ENCODE measurements around the gene TPCN2.

The TPCN2 gene

DNA sequence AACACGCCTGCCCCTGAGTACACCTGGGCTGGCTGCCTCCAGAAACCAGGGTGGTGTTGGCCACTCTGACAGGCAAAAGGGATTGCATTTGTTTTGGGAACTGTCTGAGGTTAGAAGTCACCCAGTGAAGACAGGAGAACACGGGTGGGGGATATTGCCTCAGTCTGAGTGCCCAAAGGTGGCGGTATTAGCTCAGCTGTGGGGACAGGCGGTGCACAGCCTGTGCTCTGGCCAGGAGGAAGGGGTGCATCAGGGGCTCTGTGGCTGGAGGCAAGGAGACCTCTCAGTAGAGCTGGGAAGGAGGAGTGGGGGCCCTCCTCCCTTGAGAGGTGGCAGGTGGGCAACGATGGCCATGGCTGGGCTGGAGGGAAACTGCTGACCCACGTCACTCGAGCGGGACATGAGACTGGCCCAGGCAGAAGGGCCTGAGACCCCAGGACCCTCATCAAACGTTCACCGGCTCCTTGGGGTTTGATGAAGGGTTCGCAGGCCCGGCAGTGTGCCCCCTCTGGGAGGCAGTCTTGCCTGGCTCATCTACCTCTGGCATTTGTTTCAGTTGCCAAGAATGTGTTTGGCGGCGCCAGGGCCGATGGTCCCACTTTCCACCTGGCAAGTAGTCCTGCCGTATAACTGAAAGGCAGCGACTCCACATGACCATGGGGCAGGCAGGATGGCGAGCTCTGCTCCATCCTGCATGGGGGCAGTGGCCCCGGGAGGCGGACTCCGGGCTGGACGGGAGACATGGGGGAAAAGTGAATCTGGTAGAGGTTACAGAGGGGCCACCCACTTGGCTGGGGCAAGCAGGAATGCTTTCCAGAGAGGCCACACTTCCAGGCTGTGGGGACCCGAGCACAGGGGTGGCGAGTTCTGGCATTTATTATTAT is 54.2 kb downstream of the TPCN2 start:
- DNase-seq (ENCODE audit: low read depth) = no peak
- no peak overlapping the region for H3K4me3 ChIP-seq (ENCODE audit: low read depth, low read length)

- no peak overlapping the region for H3K4me3 ChIP-seq (ENCODE audit: low read depth, low read length)
- no peak for DNase-seq (ENCODE audit: low read depth)
These were observed 55.6 kb downstream of the TPCN2 start for GRCh38 chr11:69104212-69104855.

DNA sequence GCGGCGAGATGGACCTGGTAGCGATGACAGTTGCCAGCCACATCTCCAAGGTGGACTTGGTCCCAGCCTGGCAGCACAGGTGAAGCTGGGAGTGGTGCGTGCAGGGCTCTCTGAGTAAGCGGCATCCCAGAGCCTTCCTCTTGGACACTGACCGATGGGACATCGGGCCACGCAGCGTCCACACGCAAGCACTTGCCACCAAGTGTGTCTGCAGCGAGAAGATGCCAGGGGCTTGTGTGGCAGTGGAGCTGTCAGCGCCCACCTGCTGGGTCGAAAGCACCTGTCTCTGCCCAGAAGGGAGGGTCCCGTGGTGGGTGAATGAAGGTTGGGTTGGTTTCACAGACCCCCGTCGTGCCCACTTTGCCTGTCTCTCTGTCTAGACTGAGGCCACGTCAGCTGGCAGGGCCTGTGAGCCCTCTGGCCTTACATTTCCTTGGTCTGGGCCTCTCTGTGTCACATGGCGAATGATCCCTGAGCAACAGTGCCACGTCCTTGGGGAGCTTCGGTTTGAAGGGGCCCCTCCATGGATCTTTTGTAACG is 56.2 kb downstream of the TPCN2 start:
- no peak overlapping the region for H3K4me3 ChIP-seq (ENCODE audit: low read depth, low read length)
- no peak for DNase-seq (ENCODE audit: low read depth)

- no peak overlapping the region for H3K4me3 ChIP-seq (ENCODE audit: low read depth, low read length)
- DNase-seq (ENCODE audit: low read depth) = no peak
These were observed 56.8 kb downstream of the TPCN2 start for GRCh38 chr11:69105461-69106030.

DNA sequence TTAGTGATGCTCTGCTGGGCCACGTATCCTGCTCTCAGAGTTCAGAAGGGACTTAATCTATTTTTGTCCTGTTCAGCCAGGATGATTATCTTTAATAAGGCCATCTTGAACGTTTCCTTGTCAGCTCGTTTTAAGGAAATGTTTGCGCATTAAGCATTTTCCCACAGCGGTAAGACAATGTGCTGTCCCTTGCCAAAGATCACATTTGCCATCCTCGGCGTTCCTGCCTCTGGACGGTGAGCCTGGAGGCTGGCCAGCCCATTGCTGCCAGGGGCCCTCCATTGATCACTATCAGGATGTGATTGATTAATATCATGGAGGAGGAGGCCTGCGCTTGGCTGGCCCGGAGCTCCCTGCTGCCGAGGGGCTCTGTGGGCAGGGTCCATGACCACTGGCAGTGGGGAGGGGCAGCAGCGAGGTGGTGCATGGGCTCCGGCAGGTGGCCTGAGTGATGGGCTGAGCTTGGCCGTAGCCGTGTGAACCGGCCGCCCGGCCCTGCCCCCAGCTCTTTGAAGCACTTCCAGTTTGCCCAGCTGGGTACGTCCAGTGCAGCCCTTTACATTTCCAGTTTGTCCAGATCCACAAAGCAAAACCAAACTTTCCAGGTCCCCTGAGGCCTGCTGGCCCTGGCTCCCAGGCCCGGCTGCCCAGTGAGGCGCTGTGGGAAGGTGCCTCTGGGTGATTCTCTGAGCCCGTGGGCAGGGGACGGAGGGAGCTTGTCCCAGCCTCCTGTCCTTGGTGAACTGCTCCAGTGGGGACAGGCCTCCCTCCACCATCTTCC is 57.5 kb downstream of the TPCN2 start:
- no peak for DNase-seq (ENCODE audit: low read depth)
- no peak overlapping the region for H3K4me3 ChIP-seq (ENCODE audit: low read depth, low read length)

- DNase-seq (ENCODE audit: low read depth) = no peak
These were observed 58.7 kb downstream of the TPCN2 start for GRCh38 chr11:69107413-69107812.

GRCh38 chr11:69108030-69108429 is 59.3 kb downstream of the TPCN2 start:
- no peak overlapping the region for H3K4me3 ChIP-seq (ENCODE audit: low read depth, low read length)
- no peak for DNase-seq (ENCODE audit: low read depth)

More at GRCh38 chr11:69107413-69107812, 58.7 kb downstream of the TPCN2 start:
- no peak overlapping the region for H3K4me3 ChIP-seq (ENCODE audit: low read depth, low read length)

GRCh38 chr11:69108559-69108958 is 59.8 kb downstream of the TPCN2 start:
- DNase-seq (ENCODE audit: low read depth) = no peak
- no peak overlapping the region for H3K4me3 ChIP-seq (ENCODE audit: low read depth, low read length)

GRCh38 chr11:69109101-69109500 is 60.4 kb downstream of the TPCN2 start:
- H3K4me3 ChIP-seq (ENCODE audit: low read depth, low read length) = no peak overlapping the region
- no peak for DNase-seq (ENCODE audit: low read depth)

GRCh38 chr11:69110451-69110850 is 61.7 kb downstream of the TPCN2 start:
- no peak for DNase-seq (ENCODE audit: low read depth)
- H3K4me3 ChIP-seq (ENCODE audit: low read depth, low read length) = no peak overlapping the region

- no peak for DNase-seq (ENCODE audit: low read depth)
- H3K4me3 ChIP-seq (ENCODE audit: low read depth, low read length) = no peak overlapping the region
These were observed 63.2 kb downstream of the TPCN2 start for GRCh38 chr11:69111624-69112542.

DNA sequence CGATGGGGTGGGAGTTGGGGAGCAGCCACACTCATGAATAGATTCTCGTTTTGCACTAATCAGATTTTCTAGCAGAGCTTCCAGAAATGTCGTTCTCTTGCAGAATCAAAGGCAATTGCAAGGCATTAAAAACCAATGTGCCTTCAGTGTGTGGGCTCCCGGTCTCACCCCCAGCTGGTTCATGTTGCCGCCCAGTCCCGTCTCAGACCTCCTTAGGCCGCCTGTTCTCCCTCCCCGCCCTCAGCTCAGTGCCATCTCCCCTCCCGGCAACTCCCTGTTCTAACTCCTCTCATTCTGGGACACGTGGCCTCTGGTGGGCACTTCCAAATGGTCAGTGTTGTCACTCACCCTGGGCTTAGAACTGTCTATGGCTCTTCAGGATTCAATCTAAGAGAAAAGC is 64.5 kb downstream of the TPCN2 start:
- H3K4me3 ChIP-seq (ENCODE audit: low read depth, low read length) = no peak overlapping the region
- DNase-seq (ENCODE audit: low read depth) = no peak

- DNase-seq (ENCODE audit: low read depth) = no peak
- no peak overlapping the region for H3K4me3 ChIP-seq (ENCODE audit: low read depth, low read length)
These were observed 65.1 kb downstream of the TPCN2 start for GRCh38 chr11:69113646-69114340.

DNA sequence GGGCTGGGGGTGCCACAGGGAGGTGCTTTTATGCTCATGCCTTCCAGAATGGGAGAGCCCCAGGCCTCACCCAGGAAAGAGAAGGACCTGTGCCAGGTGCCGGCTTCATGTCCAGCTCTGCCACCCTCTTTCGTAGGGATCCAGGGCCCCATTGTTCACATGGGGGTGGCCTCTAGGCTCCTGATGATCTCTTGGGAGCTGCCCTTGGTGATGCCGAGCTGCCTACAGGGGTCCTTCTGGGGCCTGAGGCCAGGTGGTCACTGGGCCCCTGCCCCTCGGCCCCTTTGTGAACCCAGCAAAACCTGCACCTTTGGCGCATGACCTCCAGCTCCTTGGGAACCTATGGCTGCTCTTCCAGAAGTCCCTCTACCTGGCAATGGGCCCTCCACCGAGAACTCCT is 65.6 kb downstream of the TPCN2 start:
- no peak for DNase-seq (ENCODE audit: low read depth)
- H3K4me3 ChIP-seq (ENCODE audit: low read depth, low read length) = no peak overlapping the region

DNA sequence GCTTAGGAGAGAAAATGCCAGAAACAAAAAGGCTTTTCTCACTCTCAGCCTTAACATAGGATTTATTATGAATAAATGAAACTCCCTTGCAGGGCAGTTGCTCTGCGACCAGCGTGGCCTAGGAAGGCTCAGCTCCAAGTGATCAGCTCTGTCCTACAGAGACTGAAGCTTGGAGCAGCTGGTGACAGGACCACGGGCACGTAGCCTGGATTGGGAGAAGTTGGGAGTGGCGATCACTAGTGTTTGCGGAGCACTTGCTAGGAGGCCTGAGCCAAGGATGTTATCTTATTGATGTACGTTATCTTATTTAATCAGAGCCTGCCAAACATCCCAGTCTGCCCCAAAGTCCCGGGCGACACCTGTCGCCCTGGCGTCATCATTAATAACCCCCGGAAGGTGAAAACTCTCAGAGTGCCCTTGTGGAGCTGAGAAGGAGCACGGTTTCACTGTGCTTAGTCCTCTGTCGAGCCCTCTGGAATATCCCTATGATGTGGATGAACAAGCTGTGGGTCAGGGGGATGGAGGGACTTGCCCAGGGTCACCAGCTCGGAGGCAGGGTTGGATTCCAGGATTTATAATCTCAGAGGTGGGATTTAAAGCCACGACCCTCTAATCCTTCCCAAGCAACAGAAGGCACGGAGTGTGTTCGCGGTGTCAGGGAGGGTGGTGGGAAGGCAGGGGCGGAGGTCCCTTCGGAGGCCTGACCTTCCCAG is 66.2 kb downstream of the TPCN2 start:
- DNase-seq (ENCODE audit: low read depth) = no peak
- no peak overlapping the region for H3K4me3 ChIP-seq (ENCODE audit: low read depth, low read length)

- DNase-seq (ENCODE audit: low read depth) = no peak
These were observed 67.1 kb downstream of the TPCN2 start for GRCh38 chr11:69115586-69116560.

More at GRCh38 chr11:69115586-69116560, 67.1 kb downstream of the TPCN2 start:
- H3K4me3 ChIP-seq (ENCODE audit: low read depth, low read length) = no peak overlapping the region

Measured in skeletal muscle cell (primary cell).